ENCODE data around the gene NOTUM.

DNA sequence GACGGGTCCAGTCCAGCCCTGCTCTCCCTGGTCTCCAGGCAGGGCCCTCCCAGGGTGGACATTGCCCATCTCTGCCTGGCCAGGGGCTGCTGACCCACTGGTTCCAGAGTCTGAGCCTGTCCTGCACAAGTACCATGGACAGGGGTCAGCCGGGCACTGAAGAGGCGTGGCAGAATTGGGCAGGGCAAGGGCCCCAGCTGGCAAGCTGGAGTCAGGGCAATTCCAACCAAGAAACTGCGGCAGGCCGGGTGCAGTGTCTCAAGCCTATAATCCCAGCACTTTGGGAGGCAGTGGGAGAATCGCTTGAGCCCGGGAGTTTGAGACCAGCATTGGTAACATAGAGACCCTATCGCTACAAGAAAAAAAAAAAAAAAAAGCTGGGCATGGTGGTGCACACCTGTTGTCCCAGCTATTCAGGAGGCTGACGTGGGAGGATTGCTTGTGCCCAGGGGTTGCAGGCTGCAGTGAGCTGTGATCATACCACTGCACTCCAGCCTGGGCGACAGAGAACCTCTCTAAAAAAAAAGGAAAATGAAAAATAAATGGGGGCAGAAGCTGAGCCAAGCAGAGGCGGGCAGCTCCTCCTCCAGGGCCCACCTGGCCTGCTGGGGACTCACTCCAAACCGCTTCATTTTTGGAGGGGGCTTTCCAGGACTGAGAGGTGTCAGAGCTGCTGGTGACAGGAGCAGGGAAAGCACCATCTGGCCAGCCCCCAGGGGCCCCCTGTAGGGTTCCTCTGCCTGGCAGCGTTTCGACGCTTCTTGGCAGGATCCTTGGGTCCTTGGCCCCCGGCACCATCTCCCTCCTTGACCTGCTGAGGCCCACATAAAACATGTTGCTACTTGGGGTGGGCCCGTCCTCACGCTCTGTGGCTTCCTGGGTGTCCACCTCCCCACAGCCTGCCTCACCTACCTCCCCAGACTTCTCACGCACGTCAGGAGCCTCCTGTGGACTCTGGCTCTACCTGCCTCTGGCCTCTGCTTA is 30.6 kb downstream of the NOTUM start:
- TF ChIP-seq, protein P1, sequence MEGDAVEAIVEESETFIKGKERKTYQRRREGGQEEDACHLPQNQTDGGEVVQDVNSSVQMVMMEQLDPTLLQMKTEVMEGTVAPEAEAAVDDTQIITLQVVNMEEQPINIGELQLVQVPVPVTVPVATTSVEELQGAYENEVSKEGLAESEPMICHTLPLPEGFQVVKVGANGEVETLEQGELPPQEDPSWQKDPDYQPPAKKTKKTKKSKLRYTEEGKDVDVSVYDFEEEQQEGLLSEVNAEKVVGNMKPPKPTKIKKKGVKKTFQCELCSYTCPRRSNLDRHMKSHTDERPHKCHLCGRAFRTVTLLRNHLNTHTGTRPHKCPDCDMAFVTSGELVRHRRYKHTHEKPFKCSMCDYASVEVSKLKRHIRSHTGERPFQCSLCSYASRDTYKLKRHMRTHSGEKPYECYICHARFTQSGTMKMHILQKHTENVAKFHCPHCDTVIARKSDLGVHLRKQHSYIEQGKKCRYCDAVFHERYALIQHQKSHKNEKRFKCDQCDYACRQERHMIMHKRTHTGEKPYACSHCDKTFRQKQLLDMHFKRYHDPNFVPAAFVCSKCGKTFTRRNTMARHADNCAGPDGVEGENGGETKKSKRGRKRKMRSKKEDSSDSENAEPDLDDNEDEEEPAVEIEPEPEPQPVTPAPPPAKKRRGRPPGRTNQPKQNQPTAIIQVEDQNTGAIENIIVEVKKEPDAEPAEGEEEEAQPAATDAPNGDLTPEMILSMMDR (conservative IDR thresholded peaks at IDR 0.05; ENCODE audit: low read length) = no peak
- no peak for TF ChIP-seq EZH2phosphoT487 (IDR thresholded peaks at IDR 0.05; ENCODE audit: borderline replicate concordance)
